CMK (cell line): ENCODE results near the gene RPS6KA2.

Experiments
- DNase-seq: peaks from one replicate; pipeline ENCODE4 v3.0.0-alpha.2; 2010; ENCODE audit warnings: low read depth

Gene RPS6KA2

GRCh38 chr6:166615059-166615770 is 11.8 kb downstream of the RPS6KA2 start:
- no peak for DNase-seq

- no peak for DNase-seq
These were observed 12.5 kb downstream of the RPS6KA2 start for GRCh38 chr6:166614589-166614988.

GRCh38 chr6:166614171-166614583 is 12.9 kb downstream of the RPS6KA2 start:
- DNase-seq, result no peak

- no peak for DNase-seq
These were observed 14.0 kb downstream of the RPS6KA2 start for GRCh38 chr6:166613027-166613426.

- no peak for DNase-seq
These were observed 14.6 kb downstream of the RPS6KA2 start for GRCh38 chr6:166612471-166612881.

GRCh38 chr6:166611631-166612030 is 15.4 kb downstream of the RPS6KA2 start:
- no peak for DNase-seq

- DNase-seq, result no peak
These were observed 17.0 kb downstream of the RPS6KA2 start for GRCh38 chr6:166610069-166610468.

GRCh38 chr6:166608774-166609173 is 18.3 kb downstream of the RPS6KA2 start:
- no peak for DNase-seq

GRCh38 chr6:166605752-166606151 is 21.3 kb downstream of the RPS6KA2 start:
- no peak for DNase-seq

GRCh38 chr6:166604911-166605310 is 22.1 kb downstream of the RPS6KA2 start:
- DNase-seq, result no peak

- DNase-seq, result no peak
These were observed 22.7 kb downstream of the RPS6KA2 start for GRCh38 chr6:166604328-166604727.

GRCh38 chr6:166603043-166603690 is 23.9 kb downstream of the RPS6KA2 start:
- DNase-seq, result no peak

GRCh38 chr6:166601956-166602355 is 25.1 kb downstream of the RPS6KA2 start:
- no peak for DNase-seq

GRCh38 chr6:166600931-166601330 is 26.1 kb downstream of the RPS6KA2 start:
- DNase-seq, result no peak

GRCh38 chr6:166599205-166599604 is 27.8 kb downstream of the RPS6KA2 start:
- DNase-seq, result no peak

GRCh38 chr6:166598441-166599138 is 28.5 kb downstream of the RPS6KA2 start:
- DNase-seq, result peak; percentile 22

GRCh38 chr6:166597711-166598440 is 29.2 kb downstream of the RPS6KA2 start:
- DNase-seq, result no peak

GRCh38 chr6:166596776-166597507 is 30.1 kb downstream of the RPS6KA2 start:
- no peak for DNase-seq

- no peak for DNase-seq
These were observed 31.1 kb downstream of the RPS6KA2 start for GRCh38 chr6:166595949-166596348.

GRCh38 chr6:166595061-166595780 is 31.8 kb downstream of the RPS6KA2 start:
- no peak for DNase-seq

- DNase-seq, result no peak
These were observed 34.2 kb downstream of the RPS6KA2 start for GRCh38 chr6:166592821-166593220.
